Hematopoietic multipotent progenitor cell treated with erythropoietin and hydrocortisone succinate and interleukin-3 and kit ligand, for 8 days (in vitro differentiated cells): ENCODE results near the gene PEX5L.

Source experiments
- DNase-seq: peaks from one replicate; pipeline ENCODE4 v3.0.0-alpha.2; 2015

Gene PEX5L

DNA sequence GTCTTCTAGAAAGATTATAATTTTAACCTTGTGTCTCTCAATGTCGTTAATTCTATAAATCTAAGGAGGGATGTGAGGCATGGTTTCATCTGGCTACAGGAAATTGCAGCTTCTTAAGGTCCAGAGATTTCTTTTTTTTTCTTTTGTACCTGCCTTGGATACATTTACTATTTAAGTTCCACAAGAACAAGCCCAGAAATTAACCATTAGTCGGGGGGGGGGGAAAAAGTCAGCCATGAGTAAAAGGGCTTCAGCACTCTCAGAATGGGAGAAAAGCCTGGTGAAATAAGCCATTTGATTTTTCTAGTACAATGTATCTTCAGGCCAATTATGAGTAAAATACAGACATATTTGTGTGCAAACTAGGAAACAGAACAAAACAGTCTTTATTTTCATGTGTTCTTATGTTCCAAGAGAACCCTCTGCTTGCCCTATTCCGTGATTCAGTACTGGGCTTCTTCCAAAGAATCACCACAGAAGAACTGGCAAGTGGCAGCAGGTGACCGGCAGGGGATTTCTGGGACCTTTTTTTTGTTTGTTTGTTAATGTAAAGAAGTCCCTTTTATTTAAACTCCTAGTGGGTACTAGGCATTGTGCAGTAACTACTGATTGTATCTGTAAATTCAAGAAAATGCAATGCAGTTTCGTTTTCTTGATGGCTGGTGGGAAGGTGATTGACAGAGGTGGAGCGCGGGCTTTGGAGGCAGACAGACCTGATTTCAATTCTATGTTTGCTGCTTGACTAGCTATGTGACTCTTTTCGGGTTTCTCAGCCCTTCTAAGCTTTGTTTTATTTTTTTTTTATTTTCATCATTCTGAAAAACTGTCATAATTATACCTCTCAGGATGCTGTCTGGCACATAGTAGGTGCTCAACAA lies 82.5 kb downstream of the PEX5L start:
- DNase-seq = no peak

DNA sequence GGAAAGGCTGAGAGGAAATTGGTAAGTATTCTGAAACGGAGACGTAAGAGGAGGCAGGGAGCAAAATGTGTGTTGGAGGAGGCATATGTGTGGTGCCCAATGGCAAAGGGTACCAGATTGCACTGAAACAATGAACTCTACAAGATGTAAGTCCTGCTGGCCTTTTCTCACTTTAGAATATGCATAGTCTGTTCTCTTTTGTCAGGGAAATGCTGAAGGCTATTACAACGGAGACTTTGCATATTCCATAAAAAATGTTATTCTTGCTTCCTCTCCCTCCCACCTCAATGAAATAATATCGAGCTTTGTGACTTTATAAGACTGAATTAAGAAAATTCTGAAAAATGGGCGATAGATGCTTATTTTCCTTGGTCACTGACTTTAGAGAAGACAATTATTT lies 85.9 kb downstream of the PEX5L start:
- no peak for DNase-seq

DNA sequence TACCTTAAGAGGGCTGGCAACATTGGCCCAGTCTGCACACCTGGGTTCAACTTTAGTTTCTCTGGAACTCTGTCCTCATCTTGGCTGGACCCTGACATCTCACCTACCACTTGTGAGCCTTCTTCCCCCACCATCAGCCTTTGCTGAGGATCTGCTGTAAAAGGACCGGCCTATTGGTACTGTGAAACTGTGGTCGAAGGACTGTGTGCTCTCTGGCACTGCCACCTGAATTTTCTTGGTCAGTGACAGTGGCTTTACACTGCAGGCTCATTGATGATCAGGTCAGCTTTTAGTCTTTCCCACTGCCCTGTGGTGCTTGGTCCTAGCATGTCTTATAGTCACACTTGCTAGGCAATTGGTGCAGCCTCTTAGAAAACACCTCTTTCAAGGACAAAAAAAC lies 86.9 kb downstream of the PEX5L start:
- DNase-seq = no peak

DNA sequence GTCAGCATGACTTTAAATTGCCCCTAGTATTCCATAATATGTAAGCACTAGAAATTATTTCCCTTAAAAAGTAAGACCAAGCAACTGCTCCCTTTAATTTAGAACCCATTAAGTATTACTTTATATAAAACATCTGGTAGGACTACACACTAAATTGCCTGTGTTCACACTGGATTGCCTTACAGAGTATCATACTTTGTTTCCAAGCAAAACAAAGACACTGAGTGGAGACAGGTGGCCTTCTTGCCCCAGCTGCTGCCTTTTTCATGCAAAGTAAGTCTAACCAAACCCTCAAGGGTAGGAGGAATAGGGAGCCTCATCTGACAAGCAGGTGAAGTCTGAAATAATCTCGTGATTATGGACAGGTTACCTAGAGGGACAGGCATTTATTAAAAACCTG lies 87.3 kb downstream of the PEX5L start:
- no peak for DNase-seq

DNA sequence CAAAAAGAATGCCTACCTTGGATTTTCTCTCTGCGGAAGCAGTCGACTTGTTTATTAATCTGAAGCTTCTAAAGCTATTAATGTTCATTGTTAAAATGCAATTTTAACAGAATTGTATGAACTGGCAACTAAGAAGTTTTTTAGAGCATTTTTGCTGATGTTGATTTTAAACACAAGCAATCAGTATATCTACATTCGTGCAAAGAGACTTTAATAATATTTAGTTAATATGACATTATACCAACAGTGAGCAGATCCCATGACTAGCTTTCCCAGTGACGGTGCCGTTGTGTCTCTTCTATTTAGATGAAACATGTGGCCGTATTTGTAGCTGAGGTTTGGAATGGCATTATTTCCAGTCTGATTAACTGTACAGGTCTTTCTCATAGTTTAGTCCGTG lies 88.0 kb downstream of the PEX5L start:
- no peak for DNase-seq

DNA sequence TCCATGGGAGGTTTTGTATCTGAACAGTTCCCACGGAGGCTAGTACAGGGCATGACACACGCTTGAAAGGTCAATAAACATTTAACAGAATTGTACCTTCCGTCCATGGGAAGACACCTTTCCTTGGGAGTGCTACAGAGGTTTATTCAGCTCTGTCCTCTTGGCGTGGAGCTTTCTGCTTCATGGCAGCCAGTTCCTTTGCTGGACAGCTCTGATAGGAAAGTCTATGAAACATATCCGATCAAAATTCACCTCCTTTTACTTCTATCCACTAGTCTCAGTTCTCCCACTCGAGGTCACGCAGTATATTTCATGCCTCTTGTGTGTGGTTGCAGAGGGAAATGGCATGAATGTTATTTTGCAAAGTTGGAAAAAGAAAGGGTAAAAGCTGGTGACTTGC lies 91.2 kb downstream of the PEX5L start:
- DNase-seq = no peak

DNA sequence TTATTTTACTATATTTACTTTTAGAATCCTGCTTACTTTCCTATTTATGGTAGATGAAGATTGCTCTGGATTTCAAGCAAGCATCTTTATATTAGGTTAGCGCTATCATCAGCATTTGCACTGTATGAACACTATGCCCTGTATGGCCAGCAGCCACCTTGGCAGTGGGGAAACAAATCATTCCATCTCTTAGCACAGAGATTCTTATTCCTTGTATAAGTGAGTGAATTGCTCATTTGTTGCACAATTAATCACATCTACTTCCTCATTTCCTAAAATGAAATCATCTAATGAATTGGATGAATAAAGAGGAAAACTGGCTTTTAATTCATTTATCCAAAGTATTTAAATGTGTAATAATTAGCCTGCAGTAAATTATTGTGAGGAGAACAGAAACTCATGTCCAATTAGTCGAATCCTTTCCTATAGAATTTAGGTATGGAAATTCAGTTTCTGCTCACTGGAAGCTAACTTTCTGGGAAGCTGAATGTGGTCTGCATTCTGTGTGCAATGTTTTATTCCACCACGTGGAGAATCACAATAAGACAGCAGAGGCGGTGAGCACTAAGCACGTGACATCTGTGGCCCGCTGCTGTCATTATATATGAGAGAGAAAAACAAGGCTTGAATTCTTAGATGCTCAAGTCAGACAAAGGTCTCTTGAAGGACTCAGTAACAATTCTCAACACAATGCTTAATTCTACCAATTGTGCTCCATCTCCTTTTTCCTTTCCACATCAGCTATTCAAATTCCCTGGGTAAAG lies 93.4 kb downstream of the PEX5L start:
- DNase-seq = no peak

DNA sequence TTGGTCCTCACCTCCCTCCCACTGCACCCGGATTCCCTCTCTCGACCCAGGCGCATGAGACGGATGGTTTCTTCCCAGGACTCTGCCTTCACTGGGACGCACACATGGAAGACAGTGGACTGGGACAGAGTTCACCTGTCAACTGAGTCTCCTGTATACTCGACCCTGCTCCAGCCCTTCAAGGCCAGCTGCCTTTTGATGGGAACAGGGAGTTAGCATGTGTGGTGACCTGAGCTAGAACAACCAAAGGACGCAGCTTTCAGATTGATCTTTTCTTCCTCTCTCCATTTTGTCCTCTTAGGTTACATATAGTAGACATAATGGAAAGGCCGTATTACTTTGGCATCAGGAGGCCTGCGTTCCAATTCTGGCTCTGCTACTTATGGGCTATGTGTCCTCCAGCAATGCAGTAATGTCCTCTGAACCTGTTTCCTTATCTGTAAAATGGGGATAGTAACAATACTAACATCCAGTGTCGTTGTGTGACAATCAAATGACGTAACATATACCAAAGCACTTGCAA lies 94.1 kb downstream of the PEX5L start:
- no peak for DNase-seq

DNA sequence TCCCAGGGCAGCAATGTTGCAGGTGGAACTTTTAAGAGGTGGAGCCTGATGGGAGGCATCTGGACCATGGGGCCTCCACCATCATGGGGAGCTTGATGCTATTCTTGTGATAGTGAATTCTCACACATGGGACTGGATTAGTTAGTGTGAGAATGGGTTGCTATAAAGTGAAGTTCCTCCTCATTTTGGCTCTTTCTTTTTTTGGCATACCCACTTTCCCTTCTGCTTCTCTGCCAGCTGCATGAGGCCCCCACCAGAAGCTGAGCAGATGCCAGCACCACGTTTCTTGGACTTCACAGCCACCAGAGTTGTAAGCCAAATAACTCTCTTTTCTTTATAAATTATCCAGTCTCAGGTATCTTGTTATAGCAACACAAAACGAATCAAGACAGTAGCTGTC lies 101.0 kb downstream of the PEX5L start:
- DNase-seq = no peak

DNA sequence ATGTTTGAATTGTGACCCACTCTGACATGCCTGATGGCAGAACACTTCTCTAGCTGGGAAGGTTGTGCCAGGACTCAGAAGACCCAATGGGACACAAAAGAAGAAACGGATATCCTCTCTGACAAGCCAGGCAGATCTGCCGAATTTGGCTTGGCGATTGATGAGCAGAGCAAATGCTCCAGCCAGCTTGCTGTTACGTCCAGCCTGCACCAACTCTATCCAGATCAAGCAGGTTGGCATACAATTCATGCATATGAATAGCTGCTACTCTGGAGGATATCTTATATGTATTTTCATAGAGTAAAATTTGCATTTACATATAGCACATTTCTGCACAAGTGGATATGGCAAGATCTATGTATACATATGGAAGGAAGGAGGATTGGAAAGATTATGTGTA lies 102.8 kb downstream of the PEX5L start:
- DNase-seq = no peak

DNA sequence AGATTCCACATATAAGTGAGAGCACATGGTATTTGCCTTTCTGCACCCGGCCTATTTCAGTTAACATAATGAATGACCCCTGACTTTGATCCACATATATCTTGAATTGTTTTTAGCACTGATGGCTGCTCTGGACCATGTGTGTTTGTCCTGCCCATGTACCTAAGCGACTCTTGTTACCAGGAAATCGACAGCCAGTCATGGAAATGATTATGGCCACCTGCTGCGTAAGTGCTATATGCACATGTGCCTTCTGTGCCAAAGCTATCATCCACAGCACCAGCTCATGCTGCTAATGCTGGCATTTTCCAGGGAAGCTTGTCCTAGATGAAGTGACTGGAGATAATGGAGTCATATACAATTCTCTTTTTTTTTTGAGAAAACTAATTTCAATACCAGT lies 103.7 kb downstream of the PEX5L start:
- DNase-seq = no peak

DNA sequence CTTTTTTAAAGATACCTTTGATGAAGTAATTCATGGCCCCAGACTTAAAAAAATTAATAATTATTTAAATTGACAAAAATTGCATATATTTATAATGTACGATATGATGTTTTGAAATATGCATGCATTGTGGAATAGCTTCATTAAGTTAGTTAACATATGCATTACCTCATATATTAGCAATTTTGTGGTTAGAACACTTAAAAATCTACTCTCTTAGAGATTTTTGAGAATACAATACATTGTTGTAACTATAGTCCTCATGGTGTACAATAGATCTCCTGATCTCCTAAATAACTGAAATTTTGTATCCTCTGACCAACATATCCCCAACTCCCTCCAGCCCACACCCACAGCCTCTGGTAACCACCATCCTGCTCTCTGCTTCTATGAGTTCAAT lies 104.1 kb downstream of the PEX5L start:
- no peak for DNase-seq

DNA sequence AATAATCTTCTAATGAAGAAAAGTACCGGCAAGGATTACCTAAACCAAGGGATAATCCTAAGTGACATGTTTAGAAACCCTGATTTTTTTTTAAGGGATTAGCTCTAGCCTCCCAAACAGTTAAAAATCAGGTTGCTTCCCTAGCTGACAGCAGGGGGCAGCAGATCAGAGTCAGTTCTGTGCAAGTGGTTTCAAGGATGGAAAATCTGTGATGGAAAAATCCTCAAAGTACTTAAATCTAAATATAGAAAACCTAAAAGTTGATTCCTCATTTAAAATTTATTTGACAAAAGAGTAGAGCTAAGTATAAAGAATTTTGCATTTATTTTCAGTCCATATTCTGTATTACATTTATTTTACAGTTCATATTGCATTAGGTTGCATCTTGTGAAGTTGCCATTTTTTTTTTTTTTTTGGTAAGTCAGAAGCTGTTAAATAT lies 107.6 kb downstream of the PEX5L start:
- peak; percentile 51 for DNase-seq

DNA sequence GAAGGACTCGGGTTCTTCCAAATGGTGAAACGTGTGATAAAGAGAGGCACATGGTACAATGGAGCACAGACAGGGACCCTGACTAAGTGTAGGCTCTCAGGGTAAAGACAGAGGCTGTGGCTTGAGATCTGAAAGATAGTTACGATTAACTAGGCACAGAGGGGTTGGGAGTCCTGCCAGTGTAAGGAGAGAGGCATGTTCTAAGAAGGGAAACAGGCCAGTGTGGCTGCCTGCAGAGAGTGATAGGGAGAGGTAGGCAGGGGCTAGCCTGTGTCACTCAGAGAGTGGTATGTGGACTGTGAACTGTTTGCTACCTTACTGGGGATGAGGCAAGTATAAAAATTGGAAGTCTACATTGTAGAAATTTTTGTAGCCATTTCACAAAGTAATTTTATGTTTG lies 109.5 kb downstream of the PEX5L start:
- DNase-seq = no peak

DNA sequence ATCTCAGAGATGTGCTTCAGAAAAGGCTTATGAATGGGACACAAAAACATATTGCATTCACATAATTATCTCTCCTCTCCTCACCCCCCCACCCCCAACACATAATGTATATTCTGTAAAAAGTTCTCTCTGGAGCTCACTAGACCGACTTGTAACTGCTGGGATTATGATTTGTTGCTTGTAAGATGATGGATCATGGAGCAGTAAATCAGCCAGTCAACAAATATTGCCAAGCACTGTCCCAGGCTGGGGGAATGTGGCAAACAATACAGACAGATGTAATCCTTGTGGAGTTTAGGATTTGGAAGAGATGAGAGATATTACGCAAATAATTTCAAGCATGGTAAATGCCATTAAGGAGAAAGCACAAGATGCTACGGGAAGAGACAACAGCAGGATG lies 114.8 kb downstream of the PEX5L start:
- DNase-seq = no peak

DNA sequence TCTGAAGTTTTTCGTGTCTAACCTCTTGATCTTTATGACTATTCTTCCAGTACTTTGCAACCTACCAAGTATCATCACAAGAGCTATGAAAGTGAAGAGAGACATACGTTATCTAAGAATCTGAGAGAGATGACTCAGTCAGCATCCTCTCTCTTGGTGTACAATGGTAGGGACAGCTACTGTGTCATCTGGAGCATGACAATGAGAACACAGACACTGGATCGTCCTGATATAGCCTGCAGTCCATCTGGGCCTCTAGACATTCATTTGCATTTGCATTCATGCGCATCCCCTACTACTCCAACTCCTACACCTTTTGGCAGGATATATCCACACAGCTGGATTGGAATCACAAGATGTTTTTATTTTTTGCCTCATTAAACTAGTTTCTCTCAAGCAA lies 115.2 kb downstream of the PEX5L start:
- DNase-seq = no peak

DNA sequence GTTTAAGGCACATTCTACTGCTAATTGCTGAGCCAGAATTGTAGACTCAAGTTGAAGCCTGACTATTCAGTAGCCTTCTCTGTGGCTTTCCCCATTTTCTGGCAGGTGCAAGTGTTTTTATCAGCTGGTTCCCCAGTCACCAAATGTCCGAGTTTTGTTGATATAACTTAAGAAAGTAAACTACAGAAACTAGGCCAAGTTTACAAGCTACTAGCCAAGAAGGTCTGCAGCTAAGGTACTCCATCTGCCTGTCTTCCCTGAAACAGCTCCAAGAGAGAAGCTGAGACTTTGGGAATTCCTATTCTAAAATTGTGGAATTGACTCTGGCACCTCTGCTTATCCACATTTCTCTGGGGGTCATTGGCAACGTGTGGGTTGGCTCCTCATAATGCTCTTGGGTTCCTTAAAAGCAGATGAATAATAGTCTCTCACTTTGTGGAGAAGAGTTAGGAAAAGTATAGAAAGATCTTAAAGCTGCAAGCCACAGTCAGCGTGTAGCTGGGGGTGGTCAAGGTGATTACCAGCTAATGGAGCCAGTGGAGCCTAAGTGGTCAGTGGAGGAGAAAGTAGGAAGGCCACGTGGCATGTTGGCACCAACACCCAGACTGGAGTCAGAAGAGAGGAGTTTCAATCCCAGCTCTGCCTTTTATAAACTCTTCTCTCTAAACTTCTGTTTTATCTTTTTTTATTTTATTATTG lies 128.8 kb downstream of the PEX5L start:
- DNase-seq = no peak

DNA sequence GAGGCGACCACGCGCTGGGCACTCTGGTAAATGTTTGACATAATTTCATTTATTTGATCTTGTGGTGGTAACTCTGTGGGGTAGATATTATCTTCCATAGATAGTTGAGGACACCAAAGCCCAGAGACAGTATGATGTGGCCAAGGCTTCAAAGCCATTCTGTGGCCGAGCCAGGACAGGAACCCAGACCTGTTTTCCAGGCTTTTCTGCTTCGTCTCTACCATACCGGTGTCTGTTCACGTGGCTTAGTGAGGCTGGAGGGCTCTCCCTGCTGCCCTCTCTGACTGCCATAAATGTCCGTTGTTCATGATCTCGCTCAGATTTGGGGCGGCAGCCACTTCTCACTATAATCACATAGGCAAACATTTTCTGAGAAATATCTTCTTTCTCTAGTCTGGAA lies 134.7 kb downstream of the PEX5L start:
- DNase-seq = no peak

DNA sequence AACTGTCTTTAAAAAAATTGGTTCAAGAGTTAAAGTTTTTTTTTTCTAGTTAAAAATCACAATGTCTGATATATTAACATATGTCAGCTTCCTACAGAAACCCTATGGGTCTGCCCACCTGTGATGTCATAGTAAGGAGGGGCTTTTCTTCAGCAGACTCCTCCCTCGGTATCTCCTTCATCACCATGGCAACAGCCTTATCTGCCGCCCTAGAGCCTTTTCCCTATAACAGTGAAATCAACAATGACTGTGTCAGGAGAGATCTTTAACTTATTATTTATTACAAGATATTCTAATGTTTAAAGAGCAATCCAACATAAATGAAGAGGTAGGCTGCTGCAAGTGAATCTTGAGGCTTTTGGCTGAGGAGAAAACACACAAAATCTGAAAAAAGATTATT lies 138.7 kb downstream of the PEX5L start:
- peak; percentile 84 for DNase-seq

DNA sequence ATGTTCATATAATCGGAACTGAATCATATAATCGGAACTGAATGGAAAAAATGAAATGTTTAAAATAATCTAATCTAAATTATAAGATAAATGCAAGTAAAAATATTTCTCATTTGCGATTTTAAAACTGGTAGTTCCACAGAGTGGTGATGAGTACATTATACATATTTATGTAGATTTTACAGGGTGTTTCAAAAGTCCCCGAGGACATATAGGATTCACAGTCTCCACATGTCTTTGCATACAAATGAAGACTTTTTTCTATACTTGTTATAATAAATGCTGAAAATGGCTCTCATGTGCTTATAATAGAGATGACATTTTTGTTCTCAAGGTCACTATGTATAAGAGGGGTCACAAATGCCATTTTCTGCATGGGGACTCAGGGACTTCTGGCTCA lies 139.5 kb downstream of the PEX5L start:
- DNase-seq = no peak

DNA sequence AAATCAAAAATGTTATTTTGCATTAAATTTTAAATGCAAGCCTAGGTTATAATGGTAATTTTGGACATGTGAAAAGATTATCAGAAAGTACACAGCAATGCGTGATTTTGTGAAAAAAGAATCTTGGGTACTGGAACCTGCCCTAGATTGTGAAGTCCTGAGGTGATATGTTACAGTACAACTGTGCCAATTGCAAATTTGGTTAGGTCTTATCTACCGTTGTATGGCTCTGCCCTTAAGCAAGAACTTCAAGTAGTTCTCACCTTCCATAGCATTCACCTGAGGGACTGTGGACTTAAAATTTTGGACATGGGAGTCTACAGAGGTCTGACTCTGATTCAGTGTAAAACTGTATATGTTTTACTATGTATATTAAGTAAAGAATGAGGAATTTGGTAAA lies 140.2 kb downstream of the PEX5L start:
- DNase-seq = no peak

DNA sequence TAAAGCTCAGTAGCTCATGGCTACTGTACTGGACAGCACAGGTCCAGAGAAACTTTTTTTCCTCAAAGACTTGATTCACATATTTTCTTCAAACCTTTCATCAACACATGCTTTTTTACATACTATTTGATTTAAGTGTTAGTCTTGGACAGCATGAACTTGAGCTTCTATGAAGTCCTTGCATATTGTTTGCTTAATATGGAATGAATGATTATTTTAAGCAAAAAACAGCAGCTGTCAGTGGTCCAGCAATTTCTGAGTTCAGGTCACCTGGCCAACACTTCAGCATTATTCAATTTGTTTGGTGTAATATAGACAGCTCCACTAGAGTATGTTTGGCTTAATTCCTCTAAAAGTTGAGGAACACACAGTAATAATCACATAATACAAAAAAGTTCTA lies 141.4 kb downstream of the PEX5L start:
- DNase-seq = no peak

DNA sequence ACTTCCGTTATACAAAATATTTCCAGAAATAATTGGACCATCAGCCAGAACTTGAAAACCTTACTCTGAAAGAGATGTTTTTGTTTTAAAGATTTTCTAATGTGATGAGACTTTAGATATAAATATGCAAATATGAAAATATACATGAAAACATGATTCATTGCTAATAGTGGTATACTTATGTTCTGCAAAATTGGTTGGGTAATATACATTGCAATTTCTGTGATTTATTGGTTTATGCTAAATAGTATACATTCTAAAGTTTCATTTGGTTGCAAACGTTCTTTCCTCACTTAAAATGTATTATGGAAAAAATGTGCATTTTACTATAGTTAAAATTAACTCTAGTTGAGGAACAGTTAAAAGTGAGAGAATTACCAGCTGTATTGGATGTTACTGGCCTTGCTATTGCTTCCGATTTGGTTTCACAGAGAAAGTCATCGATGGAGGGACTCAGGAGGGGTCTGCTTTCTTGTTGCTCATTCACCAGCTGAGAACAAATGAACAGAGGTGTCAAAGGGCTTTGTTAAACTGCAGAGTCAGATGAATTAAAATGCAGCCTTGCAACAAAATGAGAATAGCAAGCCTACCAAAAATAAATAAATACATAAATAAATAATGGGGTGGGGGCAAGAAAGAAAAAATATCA lies 149.3 kb downstream of the PEX5L start:
- no peak for DNase-seq
